ENCODE results near the gene LPP. TPM values are rescaled to one million over a fixed set of nuclear protein-coding genes. Genes with fewer than 3 reads are reported as not detected.

Gene LPP
- total RNA-seq, 3 donors from 2014 or later (not counting 1 experiment from before 2014, with no cell fraction given): 137 to 163 (median 149) TPM

- Mint-ChIP-seq H3K27me3 (ENCODE audit: low read depth in 2 of 2) (no peaks in the 10 kb centered on the region), H3K9me3 (no peaks in the 10 kb centered on the region), H3K4me3 (no peak overlapping the region), H3K27ac (no peak overlapping the region), H3K4me1 (peaks cover 12 to 48% of the 10 kb centered on the region in 2 donors), H3K36me3 (no peaks in the 10 kb centered on the region)
- no peaks in the 10 kb centered on the region for H3K9me3 ChIP-seq (ENCODE audit: control insufficient read depth, insufficient read depth, low read length)
- no peak overlapping the region for H3K4me3 ChIP-seq (ENCODE audit: low read length)
- no peak for TF ChIP-seq CTCF (IDR thresholded peaks at IDR 0.05)
- no peak overlapping the region for H3K27ac ChIP-seq (ENCODE audit: low read length)
- 76% methylated on average over 9 of the region's 9 CpGs for WGBS (ENCODE audit: insufficient coverage)
- no peaks in the 10 kb centered on the region for H3K4me1 ChIP-seq (ENCODE audit: control insufficient read depth, insufficient read depth, low read length)
- H3K36me3 ChIP-seq (ENCODE audit: control insufficient read depth, insufficient read depth, low read length): no peaks in the 10 kb centered on the region
- peak in 1 of 2 donors; percentile 17 for DNase-seq
- intact Hi-C loops (cut with micrococcal nuclease): no loop called here
- no peaks in the 10 kb centered on the region for H3K27me3 ChIP-seq (ENCODE audit: control insufficient read depth, insufficient read depth, low read length)
- ATAC-seq: no peak
Observed at GRCh38 chr3:188284455-188285212, 130.7 kb downstream of the LPP start.

GRCh38 chr3:188286087-188286513 lies 132.1 kb downstream of the LPP start:
- Mint-ChIP-seq H3K4me1 (peaks cover 15 to 49% of the 10 kb centered on the region in 2 donors), H3K4me3 (no peak overlapping the region), H3K27ac (no peak overlapping the region), H3K27me3 (ENCODE audit: low read depth in 2 of 2) (no peaks in the 10 kb centered on the region), H3K9me3 (no peaks in the 10 kb centered on the region), H3K36me3 (no peaks in the 10 kb centered on the region)
- H3K4me1 ChIP-seq (ENCODE audit: control insufficient read depth, insufficient read depth, low read length): no peaks in the 10 kb centered on the region
- no peaks in the 10 kb centered on the region for H3K9me3 ChIP-seq (ENCODE audit: control insufficient read depth, insufficient read depth, low read length)
- no peak for ATAC-seq
- intact Hi-C loops (cut with micrococcal nuclease): no loop called here
- H3K4me3 ChIP-seq (ENCODE audit: low read length): no peak overlapping the region
- no peaks in the 10 kb centered on the region for H3K27me3 ChIP-seq (ENCODE audit: control insufficient read depth, insufficient read depth, low read length)
- no peak for TF ChIP-seq CTCF (IDR thresholded peaks at IDR 0.05)
- WGBS (ENCODE audit: insufficient coverage): 75% methylated on average over 2 of the region's 3 CpGs
- no peak for DNase-seq
- H3K27ac ChIP-seq (ENCODE audit: low read length): no peak overlapping the region
- no peaks in the 10 kb centered on the region for H3K36me3 ChIP-seq (ENCODE audit: control insufficient read depth, insufficient read depth, low read length)

- H3K9me3 Mint-ChIP-seq: no peaks in the 10 kb centered on the region
- peaks cover 23 to 52% of the 10 kb centered on the region in 2 donors for H3K4me1 Mint-ChIP-seq
- no peak overlapping the region for H3K4me3 Mint-ChIP-seq
- H3K27me3 Mint-ChIP-seq (ENCODE audit: low read depth in 2 of 2): no peaks in the 10 kb centered on the region
- intact Hi-C loops (cut with micrococcal nuclease): no loop called here
- no peak overlapping the region for H3K27ac ChIP-seq (ENCODE audit: low read length)
- H3K36me3 ChIP-seq (ENCODE audit: control insufficient read depth, insufficient read depth, low read length): no peaks in the 10 kb centered on the region
- no peak overlapping the region for H3K4me3 ChIP-seq (ENCODE audit: low read length)
- 99% methylated on average over 4 of the region's 4 CpGs for WGBS (ENCODE audit: insufficient coverage)
- H3K27ac Mint-ChIP-seq: peak overlapping the region; percentile 22 to 34
- no peak for TF ChIP-seq CTCF (IDR thresholded peaks at IDR 0.05)
- no peaks in the 10 kb centered on the region for H3K27me3 ChIP-seq (ENCODE audit: control insufficient read depth, insufficient read depth, low read length)
- no peak for ATAC-seq
- DNase-seq: no peak
- no peaks in the 10 kb centered on the region for H3K9me3 ChIP-seq (ENCODE audit: control insufficient read depth, insufficient read depth, low read length)
- no peaks in the 10 kb centered on the region for H3K4me1 ChIP-seq (ENCODE audit: control insufficient read depth, insufficient read depth, low read length)
- H3K36me3 Mint-ChIP-seq: no peaks in the 10 kb centered on the region
Observed at GRCh38 chr3:188287339-188287738, 133.4 kb downstream of the LPP start.
